Kidney epithelial cell (primary cell): ENCODE measurements around the gene EHF. TPM values are rescaled to one million over a fixed set of nuclear protein-coding genes. Genes with fewer than 3 reads are reported as not detected.

ENCODE experiments used
- DNase-seq: peaks from one replicate; pipeline ENCODE4 v3.0.0-alpha.2; 2010; ENCODE audit warnings: low read depth
- H3K27me3 ChIP-seq: 2 replicates; pipeline ENCODE4 v1.6.0; 2011; ENCODE audit warnings: low read length; ENCODE audit not compliant: control insufficient read depth, insufficient read depth
- H3K36me3 ChIP-seq: 2 replicates; pipeline ENCODE4 v1.5.1; 2011; ENCODE audit warnings: low read length; ENCODE audit not compliant: control insufficient read depth, insufficient read depth
- H3K4me3 ChIP-seq: 2 replicates; pipeline ENCODE4 v1.5.1; 2011; ENCODE audit warnings: low read depth, mild to moderate bottlenecking, control low read depth, low read length
- total RNA-seq: library from RNA; depleted of rRNA; stranded (reverse); fragments of >200 nt; gene quantifications from 2 replicates; pipeline ENCODE4 v1.2.3, GENCODE V29; 2015
- TF ChIP-seq, protein P1 (sequence below): IDR thresholded peaks from 2 replicates; pipeline ENCODE4 v1.5.1; 2011; ENCODE audit warnings: mild to moderate bottlenecking, moderate library complexity, low read length, control low read depth, inconsistent platforms; ENCODE audit not compliant: insufficient read depth, poor library complexity, severe bottlenecking

EHF gene
- total RNA-seq, 1 donor from 2014 or later, result 45.8 TPM

DNA sequence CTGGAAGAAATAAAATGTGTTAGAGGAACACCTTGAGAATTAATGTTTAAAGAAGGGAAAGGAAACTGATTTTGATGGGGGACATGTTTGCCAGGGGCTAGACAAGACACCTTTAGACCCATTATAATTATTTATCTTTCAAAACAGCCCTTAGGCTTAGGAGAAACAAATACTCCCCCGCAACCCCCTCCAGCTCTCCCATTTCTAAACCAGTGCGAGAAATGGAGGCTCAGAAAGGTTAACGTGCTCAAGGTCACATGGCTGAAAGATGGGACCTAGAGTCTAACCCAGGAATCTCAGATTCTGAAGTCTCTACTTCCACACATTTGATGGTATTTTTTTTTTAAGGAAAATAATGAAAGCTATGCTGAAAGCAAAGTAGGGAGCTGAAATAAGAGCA, 18.0 kb downstream of the EHF start:
- TF ChIP-seq, protein P1, sequence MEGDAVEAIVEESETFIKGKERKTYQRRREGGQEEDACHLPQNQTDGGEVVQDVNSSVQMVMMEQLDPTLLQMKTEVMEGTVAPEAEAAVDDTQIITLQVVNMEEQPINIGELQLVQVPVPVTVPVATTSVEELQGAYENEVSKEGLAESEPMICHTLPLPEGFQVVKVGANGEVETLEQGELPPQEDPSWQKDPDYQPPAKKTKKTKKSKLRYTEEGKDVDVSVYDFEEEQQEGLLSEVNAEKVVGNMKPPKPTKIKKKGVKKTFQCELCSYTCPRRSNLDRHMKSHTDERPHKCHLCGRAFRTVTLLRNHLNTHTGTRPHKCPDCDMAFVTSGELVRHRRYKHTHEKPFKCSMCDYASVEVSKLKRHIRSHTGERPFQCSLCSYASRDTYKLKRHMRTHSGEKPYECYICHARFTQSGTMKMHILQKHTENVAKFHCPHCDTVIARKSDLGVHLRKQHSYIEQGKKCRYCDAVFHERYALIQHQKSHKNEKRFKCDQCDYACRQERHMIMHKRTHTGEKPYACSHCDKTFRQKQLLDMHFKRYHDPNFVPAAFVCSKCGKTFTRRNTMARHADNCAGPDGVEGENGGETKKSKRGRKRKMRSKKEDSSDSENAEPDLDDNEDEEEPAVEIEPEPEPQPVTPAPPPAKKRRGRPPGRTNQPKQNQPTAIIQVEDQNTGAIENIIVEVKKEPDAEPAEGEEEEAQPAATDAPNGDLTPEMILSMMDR, result no peak
- DNase-seq, result no peak
- no peaks in the 10 kb centered on the region for H3K36me3 ChIP-seq
- no peak overlapping the region for H3K4me3 ChIP-seq
- H3K27me3 ChIP-seq, result no peaks in the 10 kb centered on the region

- TF ChIP-seq, protein P1, result no peak
- Histone ChIP-seq H3K4me3 (no peak overlapping the region), H3K36me3 (no peaks in the 10 kb centered on the region), H3K27me3 (no peaks in the 10 kb centered on the region)
- no peak for DNase-seq
Observed at GRCh38 chr11:34639545-34639944, 18.7 kb downstream of the EHF start.

- peak; percentile 91 for DNase-seq
- Histone ChIP-seq H3K27me3 (no peaks in the 10 kb centered on the region), H3K36me3 (no peaks in the 10 kb centered on the region), H3K4me3 (no peak overlapping the region)
- TF ChIP-seq, protein P1, result no peak
Observed at GRCh38 chr11:34640050-34640923, 19.4 kb downstream of the EHF start.

GRCh38 chr11:34640924-34641275, 20.0 kb downstream of the EHF start:
- Histone ChIP-seq H3K36me3 (no peaks in the 10 kb centered on the region), H3K4me3 (no peak overlapping the region), H3K27me3 (no peaks in the 10 kb centered on the region)
- DNase-seq, result no peak
- TF ChIP-seq, protein P1, result no peak

- no peak overlapping the region for H3K4me3 ChIP-seq
- no peak for DNase-seq
- no peaks in the 10 kb centered on the region for H3K36me3 ChIP-seq
- TF ChIP-seq, protein P1, result no peak
- H3K27me3 ChIP-seq, result no peaks in the 10 kb centered on the region
Observed at GRCh38 chr11:34641456-34641855, 20.6 kb downstream of the EHF start.
